Endothelial cell (in vitro differentiated cells): Measurements from ENCODE around the gene TIMP2. TPM values are rescaled to one million over a fixed set of nuclear protein-coding genes. Genes with fewer than 3 reads are reported as not detected.

ENCODE experiments used
- DNase-seq: peaks from one replicate; pipeline ENCODE4 v3.0.0; 2021; ENCODE audit warnings: low spot score
- H3K27ac Mint-ChIP-seq: one replicate; pipeline ENCODE4 v1.8.0; 2021; ENCODE audit warnings: mixed read lengths, inconsistent platforms; ENCODE audit not compliant: unreplicated experiment
- H3K27me3 Mint-ChIP-seq: one replicate; pipeline ENCODE4 v1.8.0; 2021; ENCODE audit warnings: mild to moderate bottlenecking, moderate library complexity, mixed read lengths, inconsistent platforms; ENCODE audit not compliant: unreplicated experiment
- H3K36me3 Mint-ChIP-seq: one replicate; pipeline ENCODE4 v1.8.0; 2021; ENCODE audit warnings: mild to moderate bottlenecking, low read depth, mixed read lengths, inconsistent platforms; ENCODE audit not compliant: unreplicated experiment
- H3K4me1 Mint-ChIP-seq: one replicate; pipeline ENCODE4 v1.8.0; 2021; ENCODE audit warnings: mild to moderate bottlenecking, mixed read lengths, inconsistent platforms; ENCODE audit not compliant: unreplicated experiment
- H3K4me3 Mint-ChIP-seq: one replicate; pipeline ENCODE4 v1.8.0; 2021; ENCODE audit warnings: mild to moderate bottlenecking, mixed read lengths, inconsistent platforms; ENCODE audit not compliant: unreplicated experiment
- H3K9me3 Mint-ChIP-seq: one replicate; pipeline ENCODE4 v1.8.0; 2021; ENCODE audit warnings: mixed read lengths, inconsistent platforms; ENCODE audit not compliant: unreplicated experiment
- total RNA-seq: library from RNA; stranded (reverse); fragmentation: NEBNext Ultra II Directional; extraction: Animal tissue kit (Norgen Biotek cat#: 25700); gene quantifications from one replicate; pipeline ENCODE4 v1.2.1, GENCODE V29; 2021; ENCODE audit not compliant: unreplicated experiment
- TF ChIP-seq, protein P1 (sequence below): fragments of 200-600 bp; sonication (generic); IDR thresholded peaks from one replicate; pipeline ENCODE4 v1.5.0; 2021; ENCODE audit warnings: antibody characterized with exemption; ENCODE audit not compliant: unreplicated experiment

Gene TIMP2
- total RNA-seq, 1 donor from 2014 or later, result 41.5 TPM

GRCh38 chr17:78857266-78857665 is 67.9 kb downstream of the TIMP2 start:
- Mint-ChIP-seq H3K4me3 (no peak overlapping the region), H3K27me3 (no peaks in the 10 kb centered on the region), H3K27ac (no peak overlapping the region), H3K36me3 (no peaks in the 10 kb centered on the region), H3K9me3 (no peaks in the 10 kb centered on the region), H3K4me1 (peaks cover 20% of the 10 kb centered on the region)
- TF ChIP-seq, protein P1, sequence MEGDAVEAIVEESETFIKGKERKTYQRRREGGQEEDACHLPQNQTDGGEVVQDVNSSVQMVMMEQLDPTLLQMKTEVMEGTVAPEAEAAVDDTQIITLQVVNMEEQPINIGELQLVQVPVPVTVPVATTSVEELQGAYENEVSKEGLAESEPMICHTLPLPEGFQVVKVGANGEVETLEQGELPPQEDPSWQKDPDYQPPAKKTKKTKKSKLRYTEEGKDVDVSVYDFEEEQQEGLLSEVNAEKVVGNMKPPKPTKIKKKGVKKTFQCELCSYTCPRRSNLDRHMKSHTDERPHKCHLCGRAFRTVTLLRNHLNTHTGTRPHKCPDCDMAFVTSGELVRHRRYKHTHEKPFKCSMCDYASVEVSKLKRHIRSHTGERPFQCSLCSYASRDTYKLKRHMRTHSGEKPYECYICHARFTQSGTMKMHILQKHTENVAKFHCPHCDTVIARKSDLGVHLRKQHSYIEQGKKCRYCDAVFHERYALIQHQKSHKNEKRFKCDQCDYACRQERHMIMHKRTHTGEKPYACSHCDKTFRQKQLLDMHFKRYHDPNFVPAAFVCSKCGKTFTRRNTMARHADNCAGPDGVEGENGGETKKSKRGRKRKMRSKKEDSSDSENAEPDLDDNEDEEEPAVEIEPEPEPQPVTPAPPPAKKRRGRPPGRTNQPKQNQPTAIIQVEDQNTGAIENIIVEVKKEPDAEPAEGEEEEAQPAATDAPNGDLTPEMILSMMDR, result no peak
- DNase-seq, result no peak

DNA sequence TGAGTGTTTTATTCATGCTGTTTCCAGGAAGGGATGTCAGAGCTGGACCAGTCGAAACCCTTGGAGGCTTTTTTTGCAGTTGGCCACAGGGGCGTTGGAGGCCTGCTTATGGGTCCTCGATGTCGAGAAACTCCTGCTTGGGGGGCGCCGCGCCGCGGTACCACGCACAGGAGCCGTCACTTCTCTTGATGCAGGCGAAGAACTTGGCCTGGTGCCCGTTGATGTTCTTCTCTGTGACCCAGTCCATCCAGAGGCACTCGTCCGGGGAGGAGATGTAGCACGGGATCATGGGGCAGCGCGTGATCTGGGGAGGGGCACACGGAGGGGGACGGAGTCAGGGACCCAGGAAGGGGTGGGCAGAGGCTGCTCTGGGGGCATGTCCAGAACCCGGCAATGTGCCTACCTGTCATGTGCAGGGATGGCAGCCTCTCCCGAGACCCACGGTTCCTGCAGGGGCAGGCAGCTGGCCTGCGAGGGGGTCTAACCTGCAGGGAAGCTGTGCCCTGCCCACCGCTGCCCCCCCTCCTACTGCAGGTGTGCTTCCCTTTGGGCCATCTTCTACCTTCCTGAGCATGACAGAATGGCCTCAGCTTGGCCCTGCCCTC is 69.5 kb downstream of the TIMP2 start:
- peaks cover 20% of the 10 kb centered on the region for H3K4me1 Mint-ChIP-seq
- no peaks in the 10 kb centered on the region for H3K27me3 Mint-ChIP-seq
- DNase-seq, result no peak
- H3K36me3 Mint-ChIP-seq, result no peaks in the 10 kb centered on the region
- H3K4me3 Mint-ChIP-seq, result no peak overlapping the region
- no peaks in the 10 kb centered on the region for H3K9me3 Mint-ChIP-seq
- TF ChIP-seq, protein P1, result no peak
- H3K27ac Mint-ChIP-seq, result no peak overlapping the region

- H3K4me3 Mint-ChIP-seq, result no peak overlapping the region
- no peaks in the 10 kb centered on the region for H3K36me3 Mint-ChIP-seq
- DNase-seq, result no peak
- no peaks in the 10 kb centered on the region for H3K9me3 Mint-ChIP-seq
- H3K4me1 Mint-ChIP-seq, result peaks cover 20% of the 10 kb centered on the region
- H3K27ac Mint-ChIP-seq, result no peak overlapping the region
- H3K27me3 Mint-ChIP-seq, result no peaks in the 10 kb centered on the region
- TF ChIP-seq, protein P1, result no peak
These were observed 70.7 kb downstream of the TIMP2 start for GRCh38 chr17:78854508-78854907.

GRCh38 chr17:78853926-78854394 is 71.2 kb downstream of the TIMP2 start:
- H3K27ac Mint-ChIP-seq, result no peak overlapping the region

GRCh38 chr17:78852709-78853121 is 72.5 kb downstream of the TIMP2 start:
- H3K4me1 Mint-ChIP-seq, result peaks cover 20% of the 10 kb centered on the region
- no peaks in the 10 kb centered on the region for H3K9me3 Mint-ChIP-seq
- TF ChIP-seq, protein P1, result no peak
- no peak overlapping the region for H3K27ac Mint-ChIP-seq
- peak; percentile 35 for DNase-seq
- H3K4me3 Mint-ChIP-seq, result no peak overlapping the region
- no peaks in the 10 kb centered on the region for H3K36me3 Mint-ChIP-seq
- H3K27me3 Mint-ChIP-seq, result no peaks in the 10 kb centered on the region

More at GRCh38 chr17:78853926-78854394, 71.2 kb downstream of the TIMP2 start:
- Mint-ChIP-seq H3K4me1 (peaks cover 20% of the 10 kb centered on the region), H3K9me3 (no peaks in the 10 kb centered on the region), H3K4me3 (no peak overlapping the region), H3K36me3 (no peaks in the 10 kb centered on the region), H3K27me3 (no peaks in the 10 kb centered on the region)
- DNase-seq, result no peak
- TF ChIP-seq, protein P1, result no peak
